Mucosa of stomach (tissue), 1 donor: Measurements from ENCODE around the gene ZNF273.

ENCODE experiments used
- H3K27me3 ChIP-seq: one replicate; pipeline ENCODE4 v1.7.0; 2013; ENCODE audit warnings: mild to moderate bottlenecking, low read length; ENCODE audit not compliant: control insufficient read depth, insufficient read depth
- H3K36me3 ChIP-seq: one replicate; pipeline ENCODE4 v1.7.0; 2013; ENCODE audit warnings: low read length; ENCODE audit not compliant: control insufficient read depth, insufficient read depth
- H3K4me1 ChIP-seq: one replicate; pipeline ENCODE4 v1.7.0; 2013; ENCODE audit warnings: mild to moderate bottlenecking, low read length; ENCODE audit not compliant: control insufficient read depth, insufficient read depth
- H3K4me3 ChIP-seq: one replicate; pipeline ENCODE4 v1.7.0; 2013; ENCODE audit warnings: low read length
- H3K9ac ChIP-seq: one replicate; pipeline ENCODE4 v1.7.0; 2013; ENCODE audit warnings: mild to moderate bottlenecking, low read length, moderate library complexity
- H3K9me3 ChIP-seq: one replicate; pipeline ENCODE4 v1.7.0; 2013; ENCODE audit warnings: mild to moderate bottlenecking, low read length, moderate library complexity; ENCODE audit not compliant: control insufficient read depth
- donor health status: Pancreatic carcinoma.

Gene ZNF273

GRCh38 chr7:64872351-64873154 is 30.5 kb upstream of the ZNF273 start:
- H3K27me3 ChIP-seq = peaks cover 11% of the 10 kb centered on the region
- no peak overlapping the region for H3K9ac ChIP-seq
- H3K9me3 ChIP-seq = no peaks in the 10 kb centered on the region

DNA sequence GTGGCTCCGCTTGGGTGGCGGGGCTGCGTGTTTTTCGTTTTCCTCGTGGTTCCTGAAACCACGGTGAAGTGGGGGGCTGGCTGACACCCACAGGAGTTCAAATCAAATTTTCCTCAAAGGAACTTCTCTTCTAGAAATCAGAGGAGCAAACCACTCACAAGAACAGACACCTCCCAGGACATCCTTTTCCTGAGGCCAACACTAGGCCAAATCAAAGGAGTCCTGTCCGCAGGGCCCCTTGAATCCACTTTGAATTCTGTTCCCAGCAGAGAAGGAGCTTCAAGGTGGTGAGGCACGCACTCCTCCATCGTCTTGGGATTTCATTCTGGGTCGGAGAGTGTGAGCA is 29.9 kb upstream of the ZNF273 start:
- H3K4me3 ChIP-seq = no peak overlapping the region
- no peaks in the 10 kb centered on the region for H3K9me3 ChIP-seq
- no peaks in the 10 kb centered on the region for H3K36me3 ChIP-seq
- H3K4me1 ChIP-seq = peaks cover 4% of the 10 kb centered on the region
- no peak overlapping the region for H3K9ac ChIP-seq
- peaks cover 13% of the 10 kb centered on the region for H3K27me3 ChIP-seq

More at GRCh38 chr7:64872351-64873154, 30.5 kb upstream of the ZNF273 start:
- Histone ChIP-seq H3K4me3 (no peak overlapping the region), H3K36me3 (no peaks in the 10 kb centered on the region), H3K4me1 (peaks cover 4% of the 10 kb centered on the region)

GRCh38 chr7:64873517-64873916 is 29.6 kb upstream of the ZNF273 start:
- Histone ChIP-seq H3K9ac (no peak overlapping the region), H3K27me3 (peaks cover 13% of the 10 kb centered on the region), H3K9me3 (no peaks in the 10 kb centered on the region), H3K4me3 (no peak overlapping the region), H3K36me3 (no peaks in the 10 kb centered on the region), H3K4me1 (peaks cover 4% of the 10 kb centered on the region)

DNA sequence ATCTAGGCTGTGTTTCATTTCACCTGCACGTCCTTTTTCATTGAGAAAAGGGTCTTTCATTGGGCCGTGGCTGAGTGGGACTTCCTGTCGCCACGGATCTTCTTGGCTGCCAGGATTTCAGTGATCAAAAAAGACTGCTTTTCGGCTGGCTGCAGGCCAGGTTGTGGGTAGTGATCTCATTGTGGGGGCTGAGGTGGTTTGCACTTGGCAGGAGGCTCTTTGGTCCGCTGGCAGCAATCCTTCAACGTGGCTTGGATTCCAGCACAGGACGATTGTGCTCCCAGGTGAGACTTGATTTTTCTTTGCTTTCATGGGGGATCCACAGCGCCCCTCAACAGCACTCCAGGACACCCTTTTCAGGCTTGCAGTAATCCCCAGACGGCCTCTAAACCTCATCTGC is 29.0 kb upstream of the ZNF273 start:
- H3K9me3 ChIP-seq = no peaks in the 10 kb centered on the region
- peaks cover 4% of the 10 kb centered on the region for H3K4me1 ChIP-seq
- H3K27me3 ChIP-seq = peaks cover 13% of the 10 kb centered on the region
- no peak overlapping the region for H3K9ac ChIP-seq
- H3K4me3 ChIP-seq = no peak overlapping the region
- H3K36me3 ChIP-seq = no peaks in the 10 kb centered on the region

- Histone ChIP-seq H3K4me1 (peaks cover 4% of the 10 kb centered on the region), H3K27me3 (peaks cover 13% of the 10 kb centered on the region)
Observed at GRCh38 chr7:64874562-64875250, 28.4 kb upstream of the ZNF273 start.

GRCh38 chr7:64875258-64875657 is 27.8 kb upstream of the ZNF273 start:
- H3K27me3 ChIP-seq = peaks cover 13% of the 10 kb centered on the region
- H3K9me3 ChIP-seq = no peaks in the 10 kb centered on the region
- no peak overlapping the region for H3K9ac ChIP-seq
- no peak overlapping the region for H3K4me3 ChIP-seq
- peaks cover 4% of the 10 kb centered on the region for H3K4me1 ChIP-seq
- H3K36me3 ChIP-seq = no peaks in the 10 kb centered on the region

More at GRCh38 chr7:64874562-64875250, 28.4 kb upstream of the ZNF273 start:
- Histone ChIP-seq H3K9ac (no peak overlapping the region), H3K36me3 (no peaks in the 10 kb centered on the region), H3K4me3 (no peak overlapping the region), H3K9me3 (no peaks in the 10 kb centered on the region)

DNA sequence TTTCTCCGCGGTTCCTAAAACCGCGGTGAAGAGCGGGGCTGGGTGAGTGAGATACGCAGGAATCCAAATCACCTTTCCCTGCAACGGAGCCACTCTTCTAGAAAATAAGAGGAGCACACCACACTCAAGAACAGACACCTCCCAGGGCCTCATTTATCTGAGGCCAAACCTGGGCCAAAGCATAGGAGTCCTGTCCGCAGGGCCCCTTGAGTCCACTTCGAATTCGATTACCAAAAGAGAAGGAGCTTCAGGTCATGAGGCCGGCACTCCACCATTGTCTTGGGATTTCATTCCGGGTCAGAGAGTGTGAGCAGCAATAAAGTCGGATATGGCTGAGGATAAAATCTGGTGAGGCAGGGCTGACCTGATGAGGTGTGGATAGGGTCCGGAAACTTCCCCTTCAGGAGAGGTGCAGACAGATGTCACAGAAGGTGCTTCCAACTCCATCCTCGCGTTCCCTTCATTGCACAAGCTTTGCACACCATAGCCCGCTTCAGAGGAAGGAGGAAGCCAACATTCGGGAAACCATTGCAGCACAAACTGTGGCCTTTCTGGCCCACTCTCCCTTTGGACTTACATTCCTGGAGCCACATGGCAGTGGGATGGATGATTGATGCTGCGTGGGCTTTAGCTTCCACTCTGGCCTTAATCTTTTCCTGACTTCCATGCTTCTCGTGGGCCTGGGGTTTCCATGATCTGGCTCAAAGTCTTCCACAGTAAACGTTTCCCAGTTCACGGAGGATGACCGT is 27.2 kb upstream of the ZNF273 start:
- H3K9ac ChIP-seq = no peak overlapping the region
- no peaks in the 10 kb centered on the region for H3K9me3 ChIP-seq
- H3K27me3 ChIP-seq = peaks cover 13% of the 10 kb centered on the region
- peaks cover 4% of the 10 kb centered on the region for H3K4me1 ChIP-seq
- H3K4me3 ChIP-seq = no peak overlapping the region
- H3K36me3 ChIP-seq = no peaks in the 10 kb centered on the region

DNA sequence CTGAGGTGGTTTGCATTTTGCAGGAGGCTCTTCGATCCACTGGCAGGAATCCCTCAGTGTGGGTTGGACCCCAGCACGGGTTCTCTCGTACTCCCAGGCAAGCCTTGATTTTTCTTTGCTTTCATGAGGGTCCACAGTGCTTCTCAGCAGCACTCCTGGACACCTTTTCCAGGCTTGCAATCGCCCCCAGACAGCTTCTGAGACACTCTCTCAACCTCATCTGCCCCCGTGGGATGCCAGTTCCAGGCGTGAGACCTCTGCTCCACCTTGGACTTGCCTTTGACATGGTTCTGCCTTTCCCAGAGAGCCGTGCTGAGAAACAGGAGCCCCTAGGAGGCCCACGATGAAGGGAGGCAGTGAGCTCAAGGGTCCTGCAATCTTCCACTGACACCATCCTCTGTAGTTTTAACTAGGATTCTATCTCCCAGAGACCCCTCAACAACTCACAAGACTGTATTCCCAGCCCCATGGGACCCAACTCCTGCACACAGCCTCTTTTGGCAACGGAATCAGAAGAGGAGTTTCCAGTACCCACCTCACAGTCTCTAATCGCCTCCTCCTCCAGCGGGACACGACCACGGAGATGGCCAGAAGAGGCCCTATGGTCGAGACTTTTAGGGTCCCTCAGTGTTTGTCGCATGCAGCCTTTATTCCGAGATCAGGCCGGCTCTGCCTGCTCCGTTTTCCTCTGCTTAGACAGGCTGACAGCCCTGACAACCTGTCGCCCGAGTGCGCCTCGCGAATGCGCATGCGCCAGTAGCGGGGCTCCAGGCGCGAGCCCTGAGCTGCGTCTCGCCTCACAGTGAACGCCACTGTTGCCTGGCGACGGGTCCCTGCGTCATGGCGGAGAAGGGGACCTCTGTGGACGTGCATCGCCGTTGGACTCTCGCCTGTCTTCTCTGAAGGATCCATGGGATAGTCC is 26.0 kb upstream of the ZNF273 start:
- Histone ChIP-seq H3K36me3 (no peaks in the 10 kb centered on the region), H3K9me3 (no peaks in the 10 kb centered on the region), H3K9ac (no peak overlapping the region), H3K27me3 (peaks cover 17% of the 10 kb centered on the region), H3K4me3 (no peak overlapping the region), H3K4me1 (peaks cover 4% of the 10 kb centered on the region)

GRCh38 chr7:64877714-64878610 is 25.1 kb upstream of the ZNF273 start:
- H3K36me3 ChIP-seq = no peaks in the 10 kb centered on the region
- H3K4me1 ChIP-seq = peaks cover 8% of the 10 kb centered on the region
- H3K9me3 ChIP-seq = no peaks in the 10 kb centered on the region
- peaks cover 26% of the 10 kb centered on the region for H3K27me3 ChIP-seq
- H3K4me3 ChIP-seq = no peak overlapping the region
- no peak overlapping the region for H3K9ac ChIP-seq

- no peak overlapping the region for H3K9ac ChIP-seq
- no peak overlapping the region for H3K4me3 ChIP-seq
- H3K27me3 ChIP-seq = peaks cover 33% of the 10 kb centered on the region
- no peaks in the 10 kb centered on the region for H3K36me3 ChIP-seq
- no peaks in the 10 kb centered on the region for H3K9me3 ChIP-seq
- peaks cover 8% of the 10 kb centered on the region for H3K4me1 ChIP-seq
Observed at GRCh38 chr7:64878684-64879083, 24.4 kb upstream of the ZNF273 start.
